ENCODE measurements around the gene HSPB2. TPM values are rescaled to one million over a fixed set of nuclear protein-coding genes. Genes with fewer than 3 reads are reported as not detected.

Gene HSPB2
- total RNA-seq, 1 experiment from 2014 or later: 11.7 TPM

DNA sequence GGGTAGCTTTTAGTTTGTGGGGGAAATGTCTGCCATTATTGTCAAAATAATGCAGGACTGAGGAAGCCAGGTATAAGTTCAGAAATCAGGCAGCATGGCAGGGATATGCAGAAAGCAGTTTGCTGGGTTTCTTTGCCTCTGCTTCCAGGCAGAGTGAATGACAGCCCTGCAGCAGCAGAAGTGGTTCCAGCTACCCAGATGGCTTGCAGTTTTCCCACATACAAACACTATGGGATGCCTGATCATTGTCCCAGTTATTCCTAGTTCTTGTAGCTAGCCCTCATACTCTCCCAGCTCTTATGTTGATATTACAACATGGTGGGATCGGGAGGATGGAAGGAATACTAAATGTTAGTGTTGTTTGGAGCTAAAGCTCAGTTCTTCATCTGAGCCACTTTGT, 21.8 kb downstream of the HSPB2 start:
- in situ Hi-C loops (cut with HindIII; ENCODE audit: low sequenced_read_pairs): no loop called here
- DNase-seq (ENCODE audit: low spot score): peak; percentile 80

DNA sequence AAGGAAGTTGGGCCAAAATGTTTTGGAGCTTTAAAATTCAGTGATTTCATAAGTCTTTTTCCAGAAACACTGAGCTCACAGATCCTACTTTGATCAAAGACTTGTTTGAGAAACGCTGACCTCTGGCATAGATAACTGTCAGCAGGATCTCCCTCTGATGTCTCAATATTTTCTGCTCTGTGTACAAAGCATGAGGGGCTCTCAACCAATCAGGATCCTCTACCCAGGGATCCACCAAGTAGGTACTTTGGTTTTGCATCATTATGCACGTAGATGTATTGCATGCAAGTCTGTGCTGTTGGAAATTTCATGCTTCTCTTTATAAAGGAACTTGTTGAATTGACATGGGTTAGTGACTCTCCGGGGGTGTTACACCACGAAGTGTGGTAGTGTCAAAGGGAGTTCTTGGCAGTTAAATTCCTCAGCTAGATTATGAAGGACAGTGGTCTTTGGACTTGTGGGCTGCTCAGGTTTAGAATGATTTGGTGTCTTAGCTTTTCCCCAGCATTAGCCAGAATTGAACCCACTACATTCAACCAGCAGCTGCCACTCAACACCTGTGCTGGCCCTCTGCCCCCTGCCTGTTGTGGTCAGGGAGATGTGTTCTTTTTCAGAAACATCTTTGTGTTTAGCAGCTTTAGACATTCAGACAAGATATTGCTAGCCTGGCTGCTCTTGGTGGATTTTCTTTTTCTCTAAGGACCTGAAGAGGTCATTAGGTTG, 22.9 kb downstream of the HSPB2 start:
- in situ Hi-C loops (cut with HindIII; ENCODE audit: low sequenced_read_pairs): no loop called here
- DNase-seq (ENCODE audit: low spot score): peak; percentile 41

GRCh38 chr11:111936040-111936540, 23.6 kb downstream of the HSPB2 start:
- no peak for DNase-seq (ENCODE audit: low spot score)
- in situ Hi-C loops (cut with HindIII; ENCODE audit: low sequenced_read_pairs): no loop called here

- in situ Hi-C loops (cut with HindIII; ENCODE audit: low sequenced_read_pairs): no loop called here
Measured at GRCh38 chr11:111937461-111937769, 24.9 kb downstream of the HSPB2 start.

DNA sequence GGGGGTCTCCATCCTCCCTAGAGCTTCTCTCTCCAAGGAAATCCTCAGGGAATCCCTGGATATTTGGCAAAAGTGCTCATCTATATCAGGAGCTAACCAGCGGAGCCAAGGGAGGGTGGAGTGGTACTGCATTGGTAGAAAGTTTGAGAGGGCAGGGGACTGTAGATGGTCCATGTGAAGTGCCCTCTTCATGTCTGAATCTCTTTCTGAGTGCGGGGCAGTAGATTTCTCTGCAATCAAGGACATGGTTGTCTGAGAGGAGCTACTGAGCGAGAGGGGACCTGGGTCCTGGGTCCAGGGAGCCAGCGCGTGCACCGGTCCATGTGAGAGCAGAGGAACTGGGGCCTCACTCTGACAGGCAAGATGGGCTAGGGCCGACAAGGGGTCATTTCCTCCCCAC, 25.3 kb downstream of the HSPB2 start:
- in situ Hi-C loops (cut with HindIII; ENCODE audit: low sequenced_read_pairs): no loop called here

More at GRCh38 chr11:111937461-111937769, 24.9 kb downstream of the HSPB2 start:
- DNase-seq (ENCODE audit: low spot score): no peak

GRCh38 chr11:111938687-111939160, 26.2 kb downstream of the HSPB2 start:
- in situ Hi-C loops (cut with HindIII; ENCODE audit: low sequenced_read_pairs): no loop called here
- DNase-seq (ENCODE audit: low spot score): peak; percentile 94

More for the DNA sequence above, 25.3 kb downstream of the HSPB2 start:
- DNase-seq (ENCODE audit: low spot score): peak; percentile 63

- peak; percentile 77 for DNase-seq (ENCODE audit: low spot score)
Measured at GRCh38 chr11:111939836-111940604, 27.5 kb downstream of the HSPB2 start.

DNA sequence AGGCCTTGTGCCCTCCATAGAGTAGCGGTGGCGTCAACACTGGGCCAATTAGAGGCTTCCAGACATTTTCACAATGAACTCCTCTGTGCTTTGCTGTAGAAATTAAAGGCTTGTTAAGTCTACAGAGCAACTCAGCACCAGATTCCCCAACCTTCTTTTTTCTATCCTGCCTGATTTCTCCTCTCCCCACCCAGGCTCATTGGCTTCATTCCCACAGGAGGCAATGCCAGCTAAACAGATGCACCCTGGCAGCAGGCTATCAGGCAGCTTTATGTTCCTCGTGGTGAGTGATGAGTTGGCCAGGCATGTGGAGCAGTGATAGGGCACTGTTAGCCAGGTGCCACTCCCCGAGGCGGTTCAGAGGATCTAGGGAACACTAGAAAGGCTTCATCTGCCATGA, 29.4 kb downstream of the HSPB2 start:
- DNase-seq (ENCODE audit: low spot score): peak; percentile 99
- in situ Hi-C loops (cut with HindIII; ENCODE audit: low sequenced_read_pairs): no loop called here

More at GRCh38 chr11:111939836-111940604, 27.5 kb downstream of the HSPB2 start:
- in situ Hi-C loops (cut with HindIII; ENCODE audit: low sequenced_read_pairs): no loop called here

GRCh38 chr11:111942829-111943228, 30.3 kb downstream of the HSPB2 start:
- in situ Hi-C loops (cut with HindIII; ENCODE audit: low sequenced_read_pairs): no loop called here
- DNase-seq (ENCODE audit: low spot score): no peak

DNA sequence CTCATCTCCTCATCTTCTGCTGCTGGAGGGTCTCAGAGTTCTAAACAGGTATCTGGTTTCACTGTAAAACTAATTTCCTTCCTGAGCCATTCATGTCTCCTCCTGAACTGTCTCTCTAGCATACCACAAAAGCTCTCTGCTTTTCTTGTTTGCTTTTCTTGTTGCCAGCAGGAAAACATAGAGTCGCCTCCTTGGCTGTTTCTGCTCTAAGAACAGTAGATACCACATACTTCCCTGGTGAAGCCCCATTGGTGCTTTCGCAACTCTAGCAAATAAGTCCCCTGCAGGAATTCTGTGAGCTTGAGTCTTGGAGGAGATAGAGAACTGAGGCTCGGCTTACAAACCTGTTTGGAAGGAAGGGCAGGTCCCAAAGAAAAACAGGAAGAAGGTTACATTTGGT, 31.6 kb downstream of the HSPB2 start:
- no peak for DNase-seq (ENCODE audit: low spot score)
- in situ Hi-C loops (cut with HindIII; ENCODE audit: low sequenced_read_pairs): no loop called here

- DNase-seq (ENCODE audit: low spot score): no peak
- in situ Hi-C loops (cut with HindIII; ENCODE audit: low sequenced_read_pairs): no loop called here
Measured at GRCh38 chr11:111944651-111945051, 32.1 kb downstream of the HSPB2 start.

DNA sequence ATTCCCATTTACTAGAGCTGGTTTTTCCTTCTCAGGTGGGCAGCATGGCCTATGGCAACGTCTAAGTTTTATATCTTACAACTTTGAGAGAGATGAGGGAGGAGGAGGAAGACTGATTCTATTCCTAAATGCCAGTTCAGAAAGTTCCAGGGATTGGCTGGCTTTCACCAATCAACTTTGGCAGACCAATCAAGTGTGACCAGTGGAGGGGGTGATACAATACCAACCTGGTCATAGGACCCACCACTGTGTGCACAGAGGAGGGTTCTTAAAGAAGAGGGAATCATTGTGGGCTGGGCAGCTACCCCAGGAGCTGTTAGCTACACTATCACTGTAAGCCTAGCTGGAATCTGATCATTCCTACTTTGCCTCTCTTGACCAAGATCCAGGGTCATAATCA, 32.7 kb downstream of the HSPB2 start:
- no peak for DNase-seq (ENCODE audit: low spot score)
- in situ Hi-C loops (cut with HindIII; ENCODE audit: low sequenced_read_pairs): no loop called here

DNA sequence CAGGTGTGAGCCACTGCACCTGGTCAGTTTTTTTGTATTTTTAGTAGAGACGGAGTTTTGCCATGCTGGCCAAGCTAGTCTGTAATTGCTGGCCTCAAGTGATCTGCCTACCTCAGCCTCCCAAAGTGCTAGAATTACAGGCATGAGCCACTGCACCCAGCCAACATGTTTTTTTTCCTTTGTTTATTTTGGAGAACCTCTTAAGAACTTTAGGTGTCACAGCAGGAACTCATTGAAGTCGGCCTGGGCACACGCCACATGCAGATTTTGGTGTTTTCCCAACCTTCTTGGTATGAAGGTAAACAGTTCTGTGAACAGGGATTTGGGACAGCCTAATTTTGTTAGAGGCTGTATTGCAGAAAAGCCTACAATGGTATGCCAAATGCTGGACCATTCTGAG, 34.0 kb downstream of the HSPB2 start:
- DNase-seq (ENCODE audit: low spot score): no peak
- in situ Hi-C loops (cut with HindIII; ENCODE audit: low sequenced_read_pairs): no loop called here

DNA sequence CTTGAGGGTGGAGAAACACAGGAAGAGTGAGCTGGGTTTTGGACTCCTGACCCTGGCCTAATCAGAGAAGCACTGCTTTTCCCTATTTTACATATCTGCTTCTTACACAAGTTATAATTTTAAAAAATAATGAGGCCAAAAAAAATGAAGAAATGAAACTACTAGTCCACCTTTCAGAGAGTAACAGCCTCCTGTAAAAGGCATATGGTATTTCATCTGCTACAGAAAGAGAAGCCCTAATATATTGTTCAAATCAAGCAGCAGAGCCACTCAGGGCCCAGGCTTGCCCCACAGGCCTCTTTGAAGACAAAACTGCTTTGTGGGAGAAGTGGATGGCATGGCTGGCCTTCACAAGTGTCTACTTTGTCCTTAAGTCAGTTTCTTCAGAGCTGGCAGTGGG, 34.6 kb downstream of the HSPB2 start:
- in situ Hi-C loops (cut with HindIII; ENCODE audit: low sequenced_read_pairs): no loop called here
- DNase-seq (ENCODE audit: low spot score): no peak

GRCh38 chr11:111949519-111950426, 37.2 kb downstream of the HSPB2 start:
- in situ Hi-C loops (cut with HindIII; ENCODE audit: low sequenced_read_pairs): no loop called here
- no peak for DNase-seq (ENCODE audit: low spot score)

DNA sequence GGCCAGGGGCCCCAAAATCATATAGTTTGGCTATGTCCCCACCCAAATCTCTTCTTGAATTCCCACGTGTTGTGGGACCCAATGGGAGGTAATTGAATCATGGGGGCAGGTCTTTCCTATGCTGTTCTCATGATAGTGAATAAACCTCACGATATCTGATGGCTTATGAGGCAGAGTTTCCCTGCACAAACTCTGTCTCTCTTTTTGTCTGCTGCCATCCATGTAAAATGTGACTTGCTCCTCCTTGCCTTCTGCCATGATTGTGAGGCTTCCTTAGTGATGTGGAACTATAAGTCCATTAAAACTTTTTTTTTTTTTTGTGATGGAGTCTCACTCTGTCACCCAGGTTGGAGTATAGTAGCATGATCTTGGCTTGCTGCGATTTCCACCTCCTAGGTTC, 39.0 kb downstream of the HSPB2 start:
- no peak for DNase-seq (ENCODE audit: low spot score)
- in situ Hi-C loops (cut with HindIII; ENCODE audit: low sequenced_read_pairs): no loop called here

- in situ Hi-C loops (cut with HindIII; ENCODE audit: low sequenced_read_pairs): no loop called here
- DNase-seq (ENCODE audit: low spot score): no peak
Measured at GRCh38 chr11:111954154-111954553, 41.6 kb downstream of the HSPB2 start.

DNA sequence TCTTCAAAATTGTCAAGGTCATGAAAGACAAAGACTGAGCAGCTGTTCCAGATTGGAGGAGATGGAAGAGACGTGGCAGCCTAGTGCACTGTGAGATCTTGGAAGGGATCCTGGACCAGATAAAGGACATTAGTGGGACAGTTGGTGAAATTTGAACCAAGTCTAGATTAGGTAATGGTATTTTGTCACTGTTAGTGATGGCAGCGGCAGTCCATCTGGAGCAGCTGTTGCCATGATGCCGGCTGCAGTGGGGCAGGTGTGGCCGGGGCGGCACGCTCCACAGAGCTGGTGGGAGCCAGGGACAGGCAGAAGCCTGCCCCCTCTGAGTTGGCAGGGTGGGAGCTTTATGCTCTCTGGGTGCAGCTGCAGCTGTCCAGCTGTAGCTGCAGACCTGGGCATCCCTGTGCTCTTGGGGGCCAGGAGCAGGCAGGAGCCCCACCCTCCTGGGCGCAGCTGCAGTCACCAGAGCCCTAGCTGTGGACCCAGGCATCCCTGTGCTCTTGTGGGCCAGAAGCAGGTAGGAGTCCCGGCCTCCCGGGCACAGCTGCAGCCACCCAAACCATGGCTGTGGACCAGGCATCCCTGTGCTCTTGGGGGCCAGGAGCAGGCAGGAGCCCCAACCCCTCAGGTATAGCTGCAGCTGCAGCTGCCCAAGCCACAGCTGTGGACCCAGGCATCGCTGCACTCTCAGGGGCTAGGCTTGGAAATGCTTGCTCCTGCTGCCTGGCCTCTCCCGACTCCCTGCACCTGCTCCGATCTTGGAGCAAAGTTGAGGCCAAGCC, 45.3 kb downstream of the HSPB2 start:
- DNase-seq (ENCODE audit: low spot score): no peak
- in situ Hi-C loops (cut with HindIII; ENCODE audit: low sequenced_read_pairs): no loop called here

- no peak for DNase-seq (ENCODE audit: low spot score)
- in situ Hi-C loops (cut with HindIII; ENCODE audit: low sequenced_read_pairs): no loop called here
Measured at GRCh38 chr11:111960916-111961315, 48.4 kb downstream of the HSPB2 start.
